HEK293 (cell line): ENCODE measurements around the gene BLOC1S1.

ENCODE experiments used
- BCL11B ChIP-seq: fragments of 450-650 bp; formaldehyde crosslinking; IDR thresholded peaks from 2 replicates; pipeline ENCODE4 v1.5.1; 2016; ENCODE audit warnings: low read depth, missing biosample characterization, missing genetic modification characterization
- GLI2 ChIP-seq: fragments of 450-650 bp; formaldehyde crosslinking; IDR thresholded peaks from 2 replicates; pipeline ENCODE4; 2017; ENCODE audit warnings: missing biosample characterization, missing genetic modification characterization, low read depth, borderline replicate concordance
- GLIS1 ChIP-seq: fragments of 450-650 bp; formaldehyde crosslinking; IDR thresholded peaks from 2 replicates; pipeline ENCODE4 v1.5.1; 2016; ENCODE audit warnings: missing biosample characterization, missing genetic modification characterization
- IKZF3 ChIP-seq: fragments of 450-650 bp; IDR thresholded peaks from 2 replicates; pipeline ENCODE4 v1.5.0; 2018; ENCODE audit warnings: missing biosample characterization, mild to moderate bottlenecking, missing genetic modification characterization, moderate library complexity
- KLF8 ChIP-seq: fragments of 450-650 bp; formaldehyde crosslinking; IDR thresholded peaks from 2 replicates; pipeline ENCODE4 v1.5.1; 2016; ENCODE audit warnings: missing biosample characterization, missing genetic modification characterization
- MYNN ChIP-seq: fragments of 450-650 bp; formaldehyde crosslinking; IDR thresholded peaks from 2 replicates; pipeline ENCODE4 v1.5.1; 2016; ENCODE audit warnings: missing biosample characterization, missing genetic modification characterization, borderline replicate concordance
- SP3 ChIP-seq: fragments of 450-650 bp; formaldehyde crosslinking; IDR thresholded peaks from 2 replicates; pipeline ENCODE4 v1.5.1; 2016; ENCODE audit warnings: missing biosample characterization, missing genetic modification characterization
- ZBTB20 ChIP-seq: fragments of 450-650 bp; formaldehyde crosslinking; IDR thresholded peaks from 2 replicates; pipeline ENCODE4 v1.5.1; 2016; ENCODE audit warnings: missing biosample characterization, missing genetic modification characterization
- ZBTB48 ChIP-seq: fragments of 450-650 bp; formaldehyde crosslinking; IDR thresholded peaks from 2 replicates; pipeline ENCODE4 v1.5.1; 2016; ENCODE audit warnings: missing biosample characterization, missing genetic modification characterization
- ZBTB8A ChIP-seq: fragments of 450-650 bp; formaldehyde crosslinking; IDR thresholded peaks from 2 replicates; pipeline ENCODE4 v1.5.1; 2016; ENCODE audit warnings: missing biosample characterization, missing genetic modification characterization
- ZEB2 ChIP-seq: fragments of 450-650 bp; formaldehyde crosslinking; IDR thresholded peaks from 2 replicates; pipeline ENCODE4 v1.5.1; 2016; ENCODE audit warnings: missing biosample characterization, missing genetic modification characterization
- ZFHX2 ChIP-seq: fragments of 450-650 bp; formaldehyde crosslinking; conservative IDR thresholded peaks from 2 replicates; pipeline ENCODE4 v1.5.1; 2016; ENCODE audit warnings: missing biosample characterization, missing genetic modification characterization
- ZIC2 ChIP-seq: fragments of 450-650 bp; formaldehyde crosslinking; IDR thresholded peaks from 2 replicates; pipeline ENCODE4 v1.5.1; 2016; ENCODE audit warnings: missing biosample characterization, missing genetic modification characterization
- ZNF140 ChIP-seq: fragments of 450-650 bp; formaldehyde crosslinking; IDR thresholded peaks from 2 replicates; pipeline ENCODE4 v1.5.1; 2016; ENCODE audit warnings: missing biosample characterization, missing genetic modification characterization
- ZNF555 ChIP-seq: fragments of 450-650 bp; formaldehyde crosslinking; conservative IDR thresholded peaks from 2 replicates; pipeline ENCODE4 v1.5.1; 2017; ENCODE audit warnings: missing biosample characterization, mild to moderate bottlenecking, missing genetic modification characterization, inconsistent platforms
- ZNF558 ChIP-seq: fragments of 450-650 bp; formaldehyde crosslinking; IDR thresholded peaks from 2 replicates; pipeline ENCODE4 v1.5.1; 2016; ENCODE audit warnings: missing biosample characterization, missing genetic modification characterization
- ZNF843 ChIP-seq: fragments of 450-650 bp; formaldehyde crosslinking; IDR thresholded peaks from 2 replicates; pipeline ENCODE4 v1.5.1; 2016; ENCODE audit warnings: missing biosample characterization, missing genetic modification characterization
- TF ChIP-seq, protein P1 (sequence below): fragments of 450-650 bp; formaldehyde crosslinking; conservative IDR thresholded peaks from 2 replicates; pipeline ENCODE4 v1.5.1; 2016; ENCODE audit warnings: low read depth, missing biosample characterization, missing genetic modification characterization
- TF ChIP-seq, protein P2 (sequence below): fragments of 450-650 bp; formaldehyde crosslinking; IDR thresholded peaks from 2 replicates; pipeline ENCODE4 v1.5.1; 2016; ENCODE audit warnings: missing biosample characterization, missing genetic modification characterization
- TF ChIP-seq, protein P3 (sequence below): fragments of 450-650 bp; formaldehyde crosslinking; IDR thresholded peaks from 2 replicates; pipeline ENCODE4 v1.5.1; 2016; ENCODE audit warnings: missing biosample characterization, missing genetic modification characterization
- TF ChIP-seq, protein P4 (sequence below): fragments of 450-650 bp; formaldehyde crosslinking; IDR thresholded peaks from 2 replicates; pipeline ENCODE4 v1.5.1; 2017; ENCODE audit warnings: missing biosample characterization, missing genetic modification characterization
- TF ChIP-seq, protein P5 (sequence below): fragments of 450-650 bp; formaldehyde crosslinking; IDR thresholded peaks from 2 replicates; pipeline ENCODE4 v1.5.1; 2017; ENCODE audit warnings: missing biosample characterization, mild to moderate bottlenecking, missing genetic modification characterization, moderate library complexity
- TF ChIP-seq, protein P6 (sequence below): fragments of 450-650 bp; formaldehyde crosslinking; IDR thresholded peaks from 2 replicates; pipeline ENCODE4 v1.5.1; 2016; ENCODE audit warnings: missing biosample characterization, missing genetic modification characterization

The BLOC1S1 gene

DNA sequence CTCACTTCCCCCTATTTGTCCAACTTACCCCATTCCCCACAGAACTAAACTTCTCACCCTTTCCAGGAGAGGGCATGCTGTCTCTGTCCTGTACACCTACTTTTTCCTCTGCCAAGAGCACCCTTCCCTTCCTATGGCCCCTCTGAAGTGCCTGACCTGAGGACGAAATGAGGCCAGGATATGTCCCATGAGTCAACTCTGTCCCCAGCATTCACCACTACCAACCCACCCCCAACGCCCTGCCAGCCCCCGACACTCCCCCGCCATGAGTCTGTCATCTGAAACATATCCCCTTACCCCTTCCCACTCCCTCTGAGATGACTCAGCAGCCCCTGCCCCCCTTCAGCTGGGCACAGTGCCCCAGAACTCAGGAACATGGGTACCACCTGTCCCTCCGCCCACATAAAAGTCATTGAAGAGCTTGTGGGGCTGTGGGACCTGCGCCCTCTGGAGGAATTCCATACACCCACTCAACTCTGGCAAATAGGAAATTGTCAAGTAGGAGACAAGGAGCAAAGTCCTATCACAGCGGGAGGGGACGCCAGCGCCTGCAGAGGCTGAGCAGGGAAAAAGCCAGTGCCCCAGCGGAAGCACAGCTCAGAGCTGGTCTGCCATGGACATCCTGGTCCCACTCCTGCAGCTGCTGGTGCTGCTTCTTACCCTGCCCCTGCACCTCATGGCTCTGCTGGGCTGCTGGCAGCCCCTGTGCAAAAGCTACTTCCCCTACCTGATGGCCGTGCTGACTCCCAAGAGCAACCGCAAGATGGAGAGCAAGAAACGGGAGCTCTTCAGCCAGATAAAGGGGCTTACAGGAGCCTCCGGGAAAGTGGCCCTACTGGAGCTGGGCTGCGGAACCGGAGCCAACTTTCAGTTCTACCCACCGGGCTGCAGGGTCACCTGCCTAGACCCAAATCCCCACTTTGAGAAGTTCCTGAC lies 34.4 kb upstream of the BLOC1S1 start (continued):
- TF ChIP-seq ZFHX2 (tag by site-specific recombination) (peak; percentile 100), ZBTB20 (tag by site-specific recombination) (peak; percentile 74), ZNF140 (tag by site-specific recombination) (peak; percentile 32; the same call in 1 of the 2 replicates), ZBTB8A (peak; percentile 93), ZEB2 (tag by site-specific recombination) (peak; percentile 68), ZIC2 (tag by site-specific recombination) (peak; percentile 73), GLI2 (no peak), ZNF558 (tag by site-specific recombination) (no peak), BCL11B (tag by site-specific recombination) (no peak; the same call in 1 of the 2 replicates), MYNN (tag by site-specific recombination) (peak; percentile 86), KLF8 (peak; percentile 49; the same call in 1 of the 2 replicates), IKZF3 (tag by site-specific recombination) (peak; percentile 84), ZNF555 (tag by site-specific recombination) (no peak), SP3 (tag by site-specific recombination) (peak; percentile 70), ZBTB48 (tag by site-specific recombination) (peak; percentile 88), ZNF843 (tag by site-specific recombination) (0 out of 2 replicates have a peak, but pooled peaks have one; percentile 29), GLIS1 (peak; percentile 67)
- TF ChIP-seq, protein P1, sequence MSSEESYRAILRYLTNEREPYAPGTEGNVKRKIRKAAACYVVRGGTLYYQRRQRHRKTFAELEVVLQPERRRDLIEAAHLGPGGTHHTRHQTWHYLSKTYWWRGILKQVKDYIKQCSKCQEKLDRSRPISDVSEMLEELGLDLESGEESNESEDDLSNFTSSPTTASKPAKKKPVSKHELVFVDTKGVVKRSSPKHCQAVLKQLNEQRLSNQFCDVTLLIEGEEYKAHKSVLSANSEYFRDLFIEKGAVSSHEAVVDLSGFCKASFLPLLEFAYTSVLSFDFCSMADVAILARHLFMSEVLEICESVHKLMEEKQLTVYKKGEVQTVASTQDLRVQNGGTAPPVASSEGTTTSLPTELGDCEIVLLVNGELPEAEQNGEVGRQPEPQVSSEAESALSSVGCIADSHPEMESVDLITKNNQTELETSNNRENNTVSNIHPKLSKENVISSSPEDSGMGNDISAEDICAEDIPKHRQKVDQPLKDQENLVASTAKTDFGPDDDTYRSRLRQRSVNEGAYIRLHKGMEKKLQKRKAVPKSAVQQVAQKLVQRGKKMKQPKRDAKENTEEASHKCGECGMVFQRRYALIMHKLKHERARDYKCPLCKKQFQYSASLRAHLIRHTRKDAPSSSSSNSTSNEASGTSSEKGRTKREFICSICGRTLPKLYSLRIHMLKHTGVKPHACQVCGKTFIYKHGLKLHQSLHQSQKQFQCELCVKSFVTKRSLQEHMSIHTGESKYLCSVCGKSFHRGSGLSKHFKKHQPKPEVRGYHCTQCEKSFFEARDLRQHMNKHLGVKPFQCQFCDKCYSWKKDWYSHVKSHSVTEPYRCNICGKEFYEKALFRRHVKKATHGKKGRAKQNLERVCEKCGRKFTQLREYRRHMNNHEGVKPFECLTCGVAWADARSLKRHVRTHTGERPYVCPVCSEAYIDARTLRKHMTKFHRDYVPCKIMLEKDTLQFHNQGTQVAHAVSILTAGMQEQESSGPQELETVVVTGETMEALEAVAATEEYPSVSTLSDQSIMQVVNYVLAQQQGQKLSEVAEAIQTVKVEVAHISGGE (tag by site-specific recombination) = peak; percentile 54; the same call in 1 of the 2 replicates
- TF ChIP-seq, protein P2, sequence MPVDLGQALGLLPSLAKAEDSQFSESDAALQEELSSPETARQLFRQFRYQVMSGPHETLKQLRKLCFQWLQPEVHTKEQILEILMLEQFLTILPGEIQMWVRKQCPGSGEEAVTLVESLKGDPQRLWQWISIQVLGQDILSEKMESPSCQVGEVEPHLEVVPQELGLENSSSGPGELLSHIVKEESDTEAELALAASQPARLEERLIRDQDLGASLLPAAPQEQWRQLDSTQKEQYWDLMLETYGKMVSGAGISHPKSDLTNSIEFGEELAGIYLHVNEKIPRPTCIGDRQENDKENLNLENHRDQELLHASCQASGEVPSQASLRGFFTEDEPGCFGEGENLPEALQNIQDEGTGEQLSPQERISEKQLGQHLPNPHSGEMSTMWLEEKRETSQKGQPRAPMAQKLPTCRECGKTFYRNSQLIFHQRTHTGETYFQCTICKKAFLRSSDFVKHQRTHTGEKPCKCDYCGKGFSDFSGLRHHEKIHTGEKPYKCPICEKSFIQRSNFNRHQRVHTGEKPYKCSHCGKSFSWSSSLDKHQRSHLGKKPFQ (tag by site-specific recombination) = no peak
- TF ChIP-seq, protein P3, sequence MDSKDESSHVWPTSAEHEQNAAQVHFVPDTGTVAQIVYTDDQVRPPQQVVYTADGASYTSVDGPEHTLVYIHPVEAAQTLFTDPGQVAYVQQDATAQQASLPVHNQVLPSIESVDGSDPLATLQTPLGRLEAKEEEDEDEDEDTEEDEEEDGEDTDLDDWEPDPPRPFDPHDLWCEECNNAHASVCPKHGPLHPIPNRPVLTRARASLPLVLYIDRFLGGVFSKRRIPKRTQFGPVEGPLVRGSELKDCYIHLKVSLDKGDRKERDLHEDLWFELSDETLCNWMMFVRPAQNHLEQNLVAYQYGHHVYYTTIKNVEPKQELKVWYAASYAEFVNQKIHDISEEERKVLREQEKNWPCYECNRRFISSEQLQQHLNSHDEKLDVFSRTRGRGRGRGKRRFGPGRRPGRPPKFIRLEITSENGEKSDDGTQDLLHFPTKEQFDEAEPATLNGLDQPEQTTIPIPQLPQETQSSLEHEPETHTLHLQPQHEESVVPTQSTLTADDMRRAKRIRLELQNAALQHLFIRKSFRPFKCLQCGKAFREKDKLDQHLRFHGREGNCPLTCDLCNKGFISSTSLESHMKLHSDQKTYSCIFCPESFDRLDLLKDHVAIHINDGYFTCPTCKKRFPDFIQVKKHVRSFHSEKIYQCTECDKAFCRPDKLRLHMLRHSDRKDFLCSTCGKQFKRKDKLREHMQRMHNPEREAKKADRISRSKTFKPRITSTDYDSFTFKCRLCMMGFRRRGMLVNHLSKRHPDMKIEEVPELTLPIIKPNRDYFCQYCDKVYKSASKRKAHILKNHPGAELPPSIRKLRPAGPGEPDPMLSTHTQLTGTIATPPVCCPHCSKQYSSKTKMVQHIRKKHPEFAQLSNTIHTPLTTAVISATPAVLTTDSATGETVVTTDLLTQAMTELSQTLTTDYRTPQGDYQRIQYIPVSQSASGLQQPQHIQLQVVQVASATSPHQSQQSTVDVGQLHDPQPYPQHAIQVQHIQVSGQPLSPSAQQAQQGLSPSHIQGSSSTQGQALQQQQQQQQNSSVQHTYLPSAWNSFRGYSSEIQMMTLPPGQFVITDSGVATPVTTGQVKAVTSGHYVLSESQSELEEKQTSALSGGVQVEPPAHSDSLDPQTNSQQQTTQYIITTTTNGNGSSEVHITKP = peak; percentile 99
- TF ChIP-seq, protein P4, sequence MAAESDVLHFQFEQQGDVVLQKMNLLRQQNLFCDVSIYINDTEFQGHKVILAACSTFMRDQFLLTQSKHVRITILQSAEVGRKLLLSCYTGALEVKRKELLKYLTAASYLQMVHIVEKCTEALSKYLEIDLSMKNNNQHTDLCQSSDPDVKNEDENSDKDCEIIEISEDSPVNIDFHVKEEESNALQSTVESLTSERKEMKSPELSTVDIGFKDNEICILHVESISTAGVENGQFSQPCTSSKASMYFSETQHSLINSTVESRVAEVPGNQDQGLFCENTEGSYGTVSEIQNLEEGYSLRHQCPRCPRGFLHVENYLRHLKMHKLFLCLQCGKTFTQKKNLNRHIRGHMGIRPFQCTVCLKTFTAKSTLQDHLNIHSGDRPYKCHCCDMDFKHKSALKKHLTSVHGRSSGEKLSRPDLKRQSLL (tag by site-specific recombination) = 0 out of 2 replicates have a peak, but pooled peaks have one; percentile 4
- TF ChIP-seq, protein P5, sequence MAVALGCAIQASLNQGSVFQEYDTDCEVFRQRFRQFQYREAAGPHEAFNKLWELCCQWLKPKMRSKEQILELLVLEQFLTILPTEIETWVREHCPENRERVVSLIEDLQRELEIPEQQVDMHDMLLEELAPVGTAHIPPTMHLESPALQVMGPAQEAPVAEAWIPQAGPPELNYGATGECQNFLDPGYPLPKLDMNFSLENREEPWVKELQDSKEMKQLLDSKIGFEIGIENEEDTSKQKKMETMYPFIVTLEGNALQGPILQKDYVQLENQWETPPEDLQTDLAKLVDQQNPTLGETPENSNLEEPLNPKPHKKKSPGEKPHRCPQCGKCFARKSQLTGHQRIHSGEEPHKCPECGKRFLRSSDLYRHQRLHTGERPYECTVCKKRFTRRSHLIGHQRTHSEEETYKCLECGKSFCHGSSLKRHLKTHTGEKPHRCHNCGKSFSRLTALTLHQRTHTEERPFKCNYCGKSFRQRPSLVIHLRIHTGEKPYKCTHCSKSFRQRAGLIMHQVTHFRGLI (tag by site-specific recombination) = no peak
- TF ChIP-seq, protein P6, sequence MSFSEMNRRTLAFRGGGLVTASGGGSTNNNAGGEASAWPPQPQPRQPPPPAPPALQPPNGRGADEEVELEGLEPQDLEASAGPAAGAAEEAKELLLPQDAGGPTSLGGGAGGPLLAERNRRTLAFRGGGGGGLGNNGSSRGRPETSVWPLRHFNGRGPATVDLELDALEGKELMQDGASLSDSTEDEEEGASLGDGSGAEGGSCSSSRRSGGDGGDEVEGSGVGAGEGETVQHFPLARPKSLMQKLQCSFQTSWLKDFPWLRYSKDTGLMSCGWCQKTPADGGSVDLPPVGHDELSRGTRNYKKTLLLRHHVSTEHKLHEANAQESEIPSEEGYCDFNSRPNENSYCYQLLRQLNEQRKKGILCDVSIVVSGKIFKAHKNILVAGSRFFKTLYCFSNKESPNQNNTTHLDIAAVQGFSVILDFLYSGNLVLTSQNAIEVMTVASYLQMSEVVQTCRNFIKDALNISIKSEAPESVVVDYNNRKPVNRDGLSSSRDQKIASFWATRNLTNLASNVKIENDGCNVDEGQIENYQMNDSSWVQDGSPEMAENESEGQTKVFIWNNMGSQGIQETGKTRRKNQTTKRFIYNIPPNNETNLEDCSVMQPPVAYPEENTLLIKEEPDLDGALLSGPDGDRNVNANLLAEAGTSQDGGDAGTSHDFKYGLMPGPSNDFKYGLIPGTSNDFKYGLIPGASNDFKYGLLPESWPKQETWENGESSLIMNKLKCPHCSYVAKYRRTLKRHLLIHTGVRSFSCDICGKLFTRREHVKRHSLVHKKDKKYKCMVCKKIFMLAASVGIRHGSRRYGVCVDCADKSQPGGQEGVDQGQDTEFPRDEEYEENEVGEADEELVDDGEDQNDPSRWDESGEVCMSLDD (tag by site-specific recombination) = peak; percentile 59; the same call in 1 of the 2 replicates
